Liver (tissue), 9 donors: Measurements from ENCODE around the gene KDM5C. TPM values are rescaled to one million over a fixed set of nuclear protein-coding genes. Genes with fewer than 3 reads are reported as not detected.

Experiments used
- DNase-seq: peaks from one replicate; pipeline ENCODE4 v3.0.0-alpha.2; 2017; ENCODE audit warnings: low spot score
- H3K27ac ChIP-seq, 2 donors: one replicate each; pipeline ENCODE4 v1.7.0; 2013; ENCODE audit warnings: inconsistent platforms in 2 of 2, low read length in 2 of 2, control low read depth in 1 of 2, low read depth in 1 of 2, mild to moderate bottlenecking in 1 of 2
- H3K27me3 ChIP-seq, 4 donors: one replicate each; pipeline versions ENCODE4 v1.6.1 to v1.7.0; 2013; ENCODE audit warnings: low read length in 3 of 4, inconsistent platforms in 1 of 4, mild to moderate bottlenecking in 1 of 4, moderate library complexity in 1 of 4; ENCODE audit not compliant: control insufficient read depth in 4 of 4, insufficient read depth in 4 of 4
- H3K36me3 ChIP-seq, 4 donors: one replicate each; pipeline versions ENCODE4 v1.6.1 to v1.7.0; 2013; ENCODE audit warnings: low read length in 3 of 4, mild to moderate bottlenecking in 3 of 4, low read depth in 1 of 4, moderate library complexity in 1 of 4; ENCODE audit not compliant: control insufficient read depth in 4 of 4, insufficient read depth in 3 of 4
- H3K4me1 ChIP-seq, 4 donors: one replicate each; pipeline versions ENCODE4 v1.6.1 to v1.7.0; 2013; ENCODE audit warnings: low read length in 3 of 4, mild to moderate bottlenecking in 3 of 4, moderate library complexity in 1 of 4; ENCODE audit not compliant: control insufficient read depth in 4 of 4, insufficient read depth in 4 of 4
- H3K4me3 ChIP-seq, 3 donors: one replicate each; pipeline versions ENCODE4 v1.6.1 to v1.7.0; 2013; ENCODE audit warnings: low read length in 3 of 3, control low read depth in 1 of 3, low read depth in 1 of 3, mild to moderate bottlenecking in 1 of 3
- H3K9ac ChIP-seq, 2 donors: one replicate each; pipeline ENCODE4 v1.7.0; 2013; ENCODE audit warnings: low read length in 2 of 2, mild to moderate bottlenecking in 2 of 2, moderate library complexity in 2 of 2, control low read depth in 1 of 2, low read depth in 1 of 2
- H3K9me3 ChIP-seq, 4 donors: one replicate each; pipeline versions ENCODE4 v1.6.1 to v1.7.0; 2013; ENCODE audit warnings: low read length in 3 of 4; ENCODE audit not compliant: control insufficient read depth in 4 of 4
- ATF3 ChIP-seq: IDR thresholded peaks from 2 replicates; pipeline ENCODE4 v1.6.1; 2016; ENCODE audit warnings: antibody characterized with exemption
- CTCF ChIP-seq: fragments of 150-350 bp; IDR thresholded peaks from 2 replicates; pipeline ENCODE4 v1.5.1; 2017; ENCODE audit warnings: improper control_type of control experiment, low read depth, low read length; ENCODE audit not compliant: missing input control
- FOXA1 ChIP-seq: IDR thresholded peaks from 2 replicates; pipeline ENCODE4 v1.6.1; 2016; ENCODE audit warnings: antibody characterized with exemption
- FOXA2 ChIP-seq: IDR thresholded peaks from 2 replicates; pipeline ENCODE4 v1.6.1; 2016; ENCODE audit warnings: antibody characterized with exemption
- HNF4A ChIP-seq, 2 donors: conservative IDR thresholded peaks; 2 replicates each; pipeline ENCODE4 v1.6.1; 2016; ENCODE audit warnings: antibody characterized with exemption in 2 of 2, mild to moderate bottlenecking in 2 of 2
- HNF4G ChIP-seq: IDR thresholded peaks from 2 replicates; pipeline ENCODE4 v1.6.1; 2016; ENCODE audit warnings: antibody characterized with exemption
- JUND ChIP-seq, 2 donors: IDR thresholded peaks; 2 replicates each; pipeline ENCODE4 v1.6.1; 2016; ENCODE audit warnings: antibody characterized with exemption in 2 of 2
- NR2F2 ChIP-seq: IDR thresholded peaks from 2 replicates; pipeline ENCODE4 v1.6.1; 2016; ENCODE audit warnings: antibody characterized with exemption
- REST ChIP-seq: IDR thresholded peaks from 2 replicates; pipeline ENCODE4 v1.6.1; 2016; ENCODE audit warnings: antibody characterized with exemption, mild to moderate bottlenecking
- RXRA ChIP-seq, 2 donors: IDR thresholded peaks; 2 replicates each; pipeline ENCODE4 v1.6.1; 2017 to 2018; ENCODE audit warnings: antibody characterized with exemption in 2 of 2, mild to moderate bottlenecking in 1 of 2
- SP1 ChIP-seq: IDR thresholded peaks from 2 replicates; pipeline ENCODE4 v1.6.1; 2018; ENCODE audit warnings: antibody characterized with exemption, mild to moderate bottlenecking
- ZBTB33 ChIP-seq: IDR thresholded peaks from 2 replicates; pipeline ENCODE4 v1.6.1; 2016; ENCODE audit warnings: antibody characterized with exemption
- WGBS: extraction: QIAGEN DNeasy Blood & Tissue Kit; methylation state at CpG from one replicate; pipeline ENCODE4 v1.1.7; 2013; 5-methylcytosine and 5-hydroxymethylcytosine counted together
- polyA plus RNA-seq, 2 donors: library from polyadenylated mRNA; stranded (reverse) in 1 of 2; unstranded in 1 of 2; fragments of 200-250 nt in 1 of 2; fragments of >200 nt in 1 of 2; fragmentation: Nextera tagmentation in 1 of 2; extraction: Ambion mirVana in 1 of 2; gene quantifications; one replicate each; pipeline versions ENCODE4 v1.2.1 to v1.2.3, GENCODE V29; 2013 to 2015
- total RNA-seq, 2 donors: library from RNA; depleted of rRNA; stranded (reverse); fragments of >200 nt; gene quantifications; one replicate each; pipeline ENCODE4 v1.2.3, GENCODE V29; 2014
- donor health status: healthy.
- donor health status: healthy.
- donor health status: healthy.
- donor health status: healthy.
- donor health status: healthy.

The KDM5C gene
- total and polyA plus RNA-seq, 4 donors = 14.7 to 74.7 (median 27.0) TPM

GRCh38 chrX:53227224-53227765, 2.3 kb upstream of the KDM5C start:
- WGBS = 80% methylated on average over 7 of the region's 7 CpGs
- no peaks in the 10 kb centered on the region for H3K36me3 ChIP-seq
- peaks cover 5 to 28% (median 25%) of the 10 kb centered on the region in 4 donors for H3K4me1 ChIP-seq
- no peak overlapping the region for H3K4me3 ChIP-seq
- DNase-seq = no peak
- no peak for TF ChIP-seq ATF3
- no peak for TF ChIP-seq JUND (IDR thresholded peaks at IDR 0.05)
- no peak for TF ChIP-seq CTCF
- no peak for TF ChIP-seq NR2F2
- no peak for TF ChIP-seq SP1
- no peaks in the 10 kb centered on the region for H3K9me3 ChIP-seq
- H3K27me3 ChIP-seq = no peaks in the 10 kb centered on the region
- H3K27ac ChIP-seq = no peak overlapping the region
- no peak overlapping the region for H3K9ac ChIP-seq

- Histone ChIP-seq H3K4me3 (peak overlapping the region; percentile 87 to 99 (median 88)), H3K9me3 (no peaks in the 10 kb centered on the region), H3K27me3 (no peaks in the 10 kb centered on the region), H3K9ac (peak overlapping the region; percentile 94 to 96), H3K27ac (peak overlapping the region; percentile 90 to 98), H3K4me1 (peaks cover 7 to 38% (median 32%) of the 10 kb centered on the region in 4 donors), H3K36me3 (peaks cover 0 to 21% (median 8%) of the 10 kb centered on the region in 4 donors)
- WGBS = 1% methylated on average over 40 of the region's 40 CpGs
- DNase-seq = peak; percentile 33
- TF ChIP-seq FOXA1 (no peak), RXRA (IDR thresholded peaks at IDR 0.05) (no peak)
Measured at GRCh38 chrX:53223955-53224859, 800 bp downstream of the KDM5C start.

- DNase-seq = no peak
- Histone ChIP-seq H3K27ac (peak overlapping the region in 1 of 2 donors; percentile 37), H3K4me1 (peaks cover 7 to 38% (median 32%) of the 10 kb centered on the region in 4 donors), H3K9me3 (no peaks in the 10 kb centered on the region), H3K27me3 (no peaks in the 10 kb centered on the region), H3K4me3 (peak overlapping the region; percentile 87 to 99 (median 88)), H3K9ac (peak overlapping the region in 1 of 2 donors; percentile 94), H3K36me3 (peaks cover 0 to 31% (median 12%) of the 10 kb centered on the region in 4 donors)
- 64% methylated on average over 2 of the region's 2 CpGs for WGBS
- TF ChIP-seq ATF3 (no peak), HNF4A (conservative IDR thresholded peaks at IDR 0.05) (no peak), JUND (IDR thresholded peaks at IDR 0.05) (no peak), ZBTB33 (no peak), CTCF (no peak), FOXA2 (no peak), HNF4G (no peak), REST (no peak)
Measured at GRCh38 chrX:53223068-53223693, 1.8 kb downstream of the KDM5C start.
